DOHH2 (cell line): ENCODE results near the gene POLR3GL.

Experiments used
- CTCF ChIP-seq: fragments of 200-600 bp; sonication (generic); IDR thresholded peaks from one replicate; pipeline ENCODE4 v1.5.1; 2014; ENCODE audit warnings: antibody characterized with exemption, mild to moderate bottlenecking, low read depth, low read length; ENCODE audit not compliant: poor library complexity, severe bottlenecking
- EZH2phosphoT487 ChIP-seq: fragments of 200-600 bp; sonication (generic); IDR thresholded peaks from 2 replicates; pipeline ENCODE4 v1.6.1; 2017; ENCODE audit warnings: borderline replicate concordance, mild to moderate bottlenecking, antibody characterized with exemption, low read length, moderate library complexity, mixed read lengths

- no peak for TF ChIP-seq CTCF
- no peak for TF ChIP-seq EZH2phosphoT487
Measured at GRCh38 chr1:145988773-145989172, 24.3 kb downstream of the POLR3GL start.
